OCI-LY1 (cell line): Measurements from ENCODE around the gene GALNT18.

ENCODE experiments used
- CTCF ChIP-seq: fragments of 200-600 bp; sonication (generic), shearing (Covaris generic); IDR thresholded peaks from 2 replicates; pipeline ENCODE4 v1.5.1; 2017; ENCODE audit warnings: mild to moderate bottlenecking, antibody characterized with exemption, low read length, moderate library complexity, mixed read lengths
- EZH2 ChIP-seq: fragments of 200-600 bp; sonication (generic), shearing (Covaris generic); IDR thresholded peaks from 2 replicates; pipeline ENCODE4 v1.8.0; 2017; ENCODE audit warnings: borderline replicate concordance, mixed run types, mild to moderate bottlenecking, antibody characterized with exemption, low read length, moderate library complexity, mixed read lengths

GRCh38 chr11:11665407-11665806 is 43.6 kb upstream of the GALNT18 start:
- TF ChIP-seq CTCF = no peak
- TF ChIP-seq EZH2 = no peak
